Activated T-helper 2 cell treated with anti-CD3 and anti-CD28 coated beads, Interferon-gamma antibody, Interleukin-2, Interleukin-4, amounts not matched to agents 10 μg/mL and 5 μg/mL and 100 μg/mL, durations not matched to agents 14 hours and 24 hours and 36 hours (primary cell): ENCODE measurements around the gene BICDL2. TPM values are rescaled to one million over a fixed set of nuclear protein-coding genes. Genes with fewer than 3 reads are reported as not detected.
"Not testable (repeated sequence)": the region's sequence is repeated elsewhere in the genome, so short reads cannot be mapped to it uniquely, and the experiment has no call there.

Experiments used
- DNase-seq: peaks from one replicate; pipeline ENCODE4 v3.0.0; 2021; ENCODE audit warnings: low spot score
- H3K27ac Mint-ChIP-seq: one replicate; pipeline ENCODE4 v1.8.0; 2021; ENCODE audit warnings: mixed read lengths
- H3K27me3 Mint-ChIP-seq: one replicate; pipeline ENCODE4 v1.8.0; 2021; ENCODE audit warnings: low read depth, mixed read lengths
- H3K36me3 Mint-ChIP-seq: one replicate; pipeline ENCODE4 v1.8.0; 2021; ENCODE audit warnings: low read depth, mixed read lengths
- H3K4me1 Mint-ChIP-seq: one replicate; pipeline ENCODE4 v1.8.0; 2021; ENCODE audit warnings: low read depth, mixed read lengths
- H3K4me3 Mint-ChIP-seq: one replicate; pipeline ENCODE4 v1.8.0; 2021; ENCODE audit warnings: low read depth, mild to moderate bottlenecking, moderate library complexity, mixed read lengths
- H3K9me3 Mint-ChIP-seq: one replicate; pipeline ENCODE4 v1.8.0; 2021; ENCODE audit warnings: mixed read lengths
- intact Hi-C: fragments of 100-400 bp; cut with micrococcal nuclease; formaldehyde crosslinking; loops from one replicate; pipeline ENCODE4 v1.15.1; 2023
- total RNA-seq: library from RNA; stranded (reverse); gene quantifications from 2 replicates; pipeline ENCODE4 v1.2.3, GENCODE V29; 2022

The BICDL2 gene
- total RNA-seq, 1 donor from 2014 or later: 0.84 TPM

DNA sequence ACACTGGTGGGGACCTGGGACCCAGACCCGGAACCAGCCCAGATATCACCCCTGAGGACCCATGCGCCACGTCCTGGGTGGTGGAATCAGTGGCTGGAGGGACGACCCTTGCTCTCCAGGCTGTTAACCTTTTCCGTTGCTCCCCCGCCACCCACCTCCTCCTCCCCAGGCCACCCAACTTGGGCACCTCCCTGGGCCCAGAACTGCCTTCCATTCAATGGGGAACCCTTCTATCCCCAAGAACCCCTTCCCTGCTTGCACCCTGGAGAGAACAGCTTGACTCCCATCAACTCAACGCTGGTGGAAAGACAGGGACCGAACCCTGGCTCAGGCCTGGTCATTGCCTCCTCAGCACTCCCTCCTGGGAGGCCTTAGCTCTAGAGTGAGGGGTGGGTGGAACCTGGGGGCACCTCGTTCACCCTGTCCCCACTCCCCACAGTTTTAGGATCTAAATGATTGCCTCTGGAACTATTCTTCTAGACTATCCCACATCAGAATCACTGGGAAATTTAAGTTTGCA, 23.0 kb upstream of the BICDL2 start:
- H3K4me1 Mint-ChIP-seq: peaks cover 59% of the 10 kb centered on the region
- H3K27me3 Mint-ChIP-seq: no peaks in the 10 kb centered on the region
- H3K27ac Mint-ChIP-seq: peak overlapping the region; percentile 89
- H3K4me3 Mint-ChIP-seq: peak overlapping the region; percentile 85
- intact Hi-C loops: loop anchor here (1.0 to 10.0 kb wide), 5 partner anchors 15 to 445 kb away; partner anchors contain the start of gene CLUAP1
- no peaks in the 10 kb centered on the region for H3K9me3 Mint-ChIP-seq
- peaks cover 31% of the 10 kb centered on the region for H3K36me3 Mint-ChIP-seq
- DNase-seq: no peak

DNA sequence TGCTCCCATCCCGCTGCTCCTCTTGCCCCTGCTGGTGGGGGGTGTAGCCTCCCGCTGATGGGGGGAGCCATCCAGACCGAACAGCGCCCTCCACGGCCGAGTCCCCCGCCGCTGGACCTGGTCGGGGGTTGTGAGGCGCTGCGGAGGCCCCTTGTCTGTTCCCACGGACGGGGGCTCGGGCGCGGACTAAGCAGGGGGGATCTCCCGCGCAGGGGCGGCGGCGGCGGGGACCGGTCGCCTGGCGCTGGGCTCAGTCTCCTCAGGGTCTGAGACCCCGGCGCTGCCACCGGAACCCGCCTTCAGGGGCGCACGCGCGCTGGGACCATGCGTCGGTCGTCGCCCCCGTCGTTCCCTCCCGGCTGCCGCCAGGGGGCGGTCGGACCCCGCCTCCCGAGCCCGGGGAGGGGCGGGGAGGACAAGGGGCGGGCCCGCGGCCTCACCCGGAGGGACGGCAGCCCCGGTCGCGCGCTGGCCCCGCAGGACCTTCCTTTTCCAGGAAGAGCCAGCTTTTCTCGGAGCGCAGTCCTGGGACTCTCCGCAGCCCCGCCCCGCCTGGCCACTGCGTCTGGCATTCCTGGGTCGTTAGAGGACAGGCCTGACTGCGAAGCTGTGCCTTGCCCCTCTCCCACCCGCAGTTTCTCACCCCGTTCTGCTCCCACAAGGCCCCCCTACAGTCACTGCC, 22.4 kb upstream of the BICDL2 start:
- Mint-ChIP-seq H3K4me1 (peaks cover 60% of the 10 kb centered on the region), H3K27me3 (no peaks in the 10 kb centered on the region), H3K27ac (peak overlapping the region; percentile 89), H3K9me3 (no peaks in the 10 kb centered on the region), H3K4me3 (peak overlapping the region; percentile 86), H3K36me3 (peaks cover 37% of the 10 kb centered on the region)
- peak; percentile 86 for DNase-seq
- intact Hi-C loops: loop anchor here (1.0 to 10.0 kb wide), 5 partner anchors 16 to 446 kb away; partner anchors contain the start of gene CLUAP1

DNA sequence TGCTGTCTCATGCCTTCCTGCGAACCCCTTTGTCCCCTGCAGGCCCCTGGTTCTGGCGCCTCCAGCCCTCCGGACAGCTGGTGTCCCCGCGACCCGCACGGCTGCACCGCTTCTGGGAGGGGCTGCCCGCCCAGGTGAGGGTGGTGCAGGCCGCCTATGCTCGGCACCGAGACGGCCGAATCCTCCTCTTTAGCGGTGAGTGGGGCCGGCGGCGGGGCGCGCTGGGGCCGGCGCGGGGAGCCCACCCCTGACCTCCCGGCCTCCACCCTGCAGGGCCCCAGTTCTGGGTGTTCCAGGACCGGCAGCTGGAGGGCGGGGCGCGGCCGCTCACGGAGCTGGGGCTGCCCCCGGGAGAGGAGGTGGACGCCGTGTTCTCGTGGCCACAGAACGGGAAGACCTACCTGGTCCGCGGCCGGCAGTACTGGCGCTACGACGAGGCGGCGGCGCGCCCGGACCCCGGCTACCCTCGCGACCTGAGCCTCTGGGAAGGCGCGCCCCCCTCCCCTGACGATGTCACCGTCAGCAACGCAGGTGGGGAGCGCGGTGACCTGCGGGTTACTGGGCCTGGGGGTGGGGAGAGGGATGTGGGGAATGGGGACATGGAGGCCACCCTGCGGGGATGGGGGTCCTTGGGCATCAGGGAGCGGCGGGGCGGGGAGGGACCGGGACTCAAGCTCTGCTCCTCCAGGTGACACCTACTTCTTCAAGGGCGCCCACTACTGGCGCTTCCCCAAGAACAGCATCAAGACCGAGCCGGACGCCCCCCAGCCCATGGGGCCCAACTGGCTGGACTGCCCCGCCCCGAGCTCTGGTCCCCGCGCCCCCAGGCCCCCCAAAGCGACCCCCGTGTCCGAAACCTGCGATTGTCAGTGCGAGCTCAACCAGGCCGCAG, 21.6 kb upstream of the BICDL2 start:
- no peak for DNase-seq
- H3K9me3 Mint-ChIP-seq: no peaks in the 10 kb centered on the region
- peak overlapping the region; percentile 86 for H3K4me3 Mint-ChIP-seq
- H3K27me3 Mint-ChIP-seq: no peaks in the 10 kb centered on the region
- peak overlapping the region; percentile 80 for H3K27ac Mint-ChIP-seq
- peaks cover 40% of the 10 kb centered on the region for H3K36me3 Mint-ChIP-seq
- intact Hi-C loops: loop anchor here (1.0 to 10.0 kb wide), 5 partner anchors 16 to 446 kb away; partner anchors contain the start of gene CLUAP1
- peaks cover 60% of the 10 kb centered on the region for H3K4me1 Mint-ChIP-seq

DNA sequence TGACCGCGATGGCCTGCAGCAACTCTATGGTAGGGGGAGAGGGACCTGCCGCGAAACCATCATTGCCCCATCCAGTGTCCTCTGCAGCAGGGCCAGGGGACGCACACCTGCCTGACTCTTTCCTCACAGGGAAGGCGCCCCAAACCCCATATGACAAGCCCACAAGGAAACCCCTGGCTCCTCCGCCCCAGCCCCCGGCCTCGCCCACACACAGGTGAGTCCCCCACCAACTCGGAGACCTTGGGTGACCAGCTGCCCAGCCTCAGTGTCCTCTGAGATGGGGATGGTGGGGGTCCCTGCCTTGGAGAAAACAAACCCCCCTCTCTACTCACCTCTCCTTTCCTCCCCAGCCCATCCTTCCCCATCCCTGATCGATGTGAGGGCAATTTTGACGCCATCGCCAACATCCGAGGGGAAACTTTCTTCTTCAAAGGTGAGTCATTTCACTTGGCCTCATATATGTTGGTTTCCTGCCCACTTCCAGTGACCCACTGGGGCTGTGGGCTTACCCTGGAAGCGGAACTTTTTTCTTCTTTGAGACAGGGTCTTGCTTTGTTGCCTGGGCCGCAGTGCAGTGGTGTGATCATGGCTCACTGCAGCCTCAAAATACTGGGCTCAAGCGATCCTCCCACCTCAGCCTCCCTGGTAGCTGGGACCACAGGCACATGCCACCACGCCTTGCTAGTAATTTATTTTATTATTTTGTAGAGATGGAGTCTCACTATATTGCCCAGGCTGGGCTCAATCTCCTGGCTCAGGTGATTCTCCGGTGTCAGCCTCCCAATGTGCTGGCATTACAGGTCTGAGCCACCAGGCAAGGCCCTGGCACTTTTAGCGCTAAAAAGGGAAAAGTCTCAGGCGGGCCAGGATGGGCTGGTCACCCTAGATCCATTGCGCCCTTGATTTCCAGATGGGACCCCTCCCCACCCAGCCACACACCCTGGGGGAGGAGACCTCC, 20.7 kb upstream of the BICDL2 start:
- H3K36me3 Mint-ChIP-seq: peaks cover 42% of the 10 kb centered on the region
- DNase-seq: no peak

DNA sequence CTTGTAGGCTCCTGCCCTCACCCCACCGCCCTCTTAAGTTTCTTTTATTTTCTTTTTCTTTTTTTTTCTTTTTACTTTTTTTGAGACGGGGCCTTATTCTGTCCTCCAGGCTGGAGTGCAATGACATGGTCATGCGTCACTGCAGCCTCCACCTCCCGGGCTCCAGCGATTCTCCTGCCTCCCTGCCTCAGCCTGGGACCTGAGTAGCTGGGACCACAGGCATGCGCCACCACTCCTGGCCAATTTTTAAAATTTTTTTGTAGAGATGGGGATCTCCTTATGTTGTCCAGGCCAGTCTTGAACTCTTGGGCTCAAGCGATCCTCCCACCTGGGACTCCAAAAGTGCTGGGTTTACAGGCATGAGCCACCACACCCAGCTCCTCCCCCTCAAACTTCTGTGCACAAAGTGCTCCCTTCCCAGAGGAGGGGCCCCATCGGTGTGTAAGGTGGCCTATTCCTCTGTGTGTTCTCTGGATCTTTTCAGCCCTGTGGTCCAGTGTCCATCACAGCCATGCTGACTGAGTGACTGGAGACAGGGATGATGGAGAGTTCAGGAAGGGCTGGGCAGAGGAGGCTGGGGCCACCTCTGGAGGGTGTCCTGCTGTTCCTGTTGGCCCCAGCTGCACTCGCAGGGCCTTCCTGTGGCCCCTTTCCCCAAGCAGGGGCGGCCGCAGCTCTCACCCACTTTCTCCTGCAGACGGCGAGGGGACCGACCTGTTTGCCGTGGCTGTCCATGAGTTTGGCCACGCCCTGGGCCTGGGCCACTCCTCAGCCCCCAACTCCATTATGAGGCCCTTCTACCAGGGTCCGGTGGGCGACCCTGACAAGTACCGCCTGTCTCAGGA, 19.8 kb upstream of the BICDL2 start:
- peaks cover 48% of the 10 kb centered on the region for H3K36me3 Mint-ChIP-seq
- intact Hi-C loops: loop anchor here (5.0 to 10.0 kb wide), 2 partner anchors 96 to 448 kb away; partner anchors contain the start of gene CLUAP1
- H3K27me3 Mint-ChIP-seq: no peaks in the 10 kb centered on the region
- peak overlapping the region; percentile 71 for H3K4me3 Mint-ChIP-seq
- no peaks in the 10 kb centered on the region for H3K9me3 Mint-ChIP-seq
- peak overlapping the region; percentile 87 for H3K27ac Mint-ChIP-seq
- peaks cover 58% of the 10 kb centered on the region for H3K4me1 Mint-ChIP-seq
- DNase-seq: no peak

More for the DNA sequence above, 20.7 kb upstream of the BICDL2 start:
- intact Hi-C loops: loop anchor here (2.0 to 10.0 kb wide), 4 partner anchors 17 to 447 kb away; partner anchors contain the start of gene CLUAP1
- peaks cover 54% of the 10 kb centered on the region for H3K4me1 Mint-ChIP-seq
- peak overlapping the region; percentile 71 for H3K4me3 Mint-ChIP-seq
- no peaks in the 10 kb centered on the region for H3K9me3 Mint-ChIP-seq
- H3K27me3 Mint-ChIP-seq: no peaks in the 10 kb centered on the region
- H3K27ac Mint-ChIP-seq: peak overlapping the region; percentile 87

DNA sequence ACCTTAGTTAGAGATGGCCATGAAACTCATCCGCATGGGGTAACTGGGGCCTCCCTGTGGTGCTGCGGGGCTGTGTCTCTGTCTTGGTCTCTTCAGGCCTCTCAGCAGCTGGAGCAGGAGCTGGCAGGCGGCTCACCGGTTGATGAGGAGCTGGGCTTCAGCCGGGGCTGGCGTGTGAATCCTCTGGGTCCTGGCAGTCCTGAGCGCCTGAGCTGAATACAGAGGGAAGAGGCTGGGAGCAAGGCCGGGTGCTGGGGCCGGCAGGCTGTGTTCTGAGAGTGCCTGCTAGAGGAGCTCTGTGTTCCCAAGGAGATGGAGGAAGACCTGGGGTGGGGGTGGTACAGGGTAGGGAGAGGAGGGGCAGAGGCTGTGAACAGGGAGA, 19.0 kb upstream of the BICDL2 start:
- H3K27me3 Mint-ChIP-seq, H3K9me3 Mint-ChIP-seq, DNase-seq: not testable (repeated sequence)
- H3K27ac Mint-ChIP-seq: peak overlapping the region; percentile 68
- peaks cover 55% of the 10 kb centered on the region for H3K36me3 Mint-ChIP-seq
- intact Hi-C loops: loop anchor here (5.0 to 10.0 kb wide), 2 partner anchors 97 to 449 kb away; partner anchors contain the start of gene CLUAP1
- peaks cover 66% of the 10 kb centered on the region for H3K4me1 Mint-ChIP-seq
- H3K4me3 Mint-ChIP-seq: peak overlapping the region; percentile 63

DNA sequence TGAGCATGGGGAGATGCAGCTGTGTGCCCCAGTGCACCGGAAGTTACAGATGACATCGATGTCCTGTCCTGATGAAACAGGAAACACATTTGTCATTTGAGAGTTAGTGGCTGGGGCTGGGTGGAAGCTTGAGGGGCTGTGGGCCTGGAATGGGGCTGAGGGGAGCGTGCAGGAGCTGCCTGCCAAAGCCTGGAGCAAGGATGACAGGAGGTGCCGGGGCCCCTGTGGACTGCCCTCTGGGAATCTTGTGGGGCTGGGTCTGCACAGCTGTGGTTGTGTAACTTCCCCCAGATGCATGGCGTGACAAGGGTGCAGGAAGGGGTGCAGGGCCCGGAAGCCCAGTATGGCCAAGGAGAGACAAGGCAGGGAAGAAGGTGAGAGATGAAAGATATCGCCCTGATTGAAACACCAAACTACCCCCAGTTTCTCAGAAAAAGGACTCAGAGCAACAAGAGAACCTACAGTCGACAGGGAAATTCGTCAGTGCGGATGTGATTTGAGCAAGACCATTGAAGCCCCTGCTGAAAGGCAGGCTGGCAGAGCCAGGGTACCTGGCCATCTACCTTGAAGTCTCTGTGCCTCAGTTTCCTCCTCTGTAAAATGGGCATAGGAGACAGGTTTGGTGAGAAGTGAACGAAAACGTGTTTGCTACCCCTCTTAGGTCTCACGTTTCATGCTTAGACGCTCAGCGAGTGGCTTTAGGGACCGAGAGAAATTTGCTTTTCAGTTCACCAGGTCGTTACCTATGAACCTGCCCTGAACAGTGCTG, 18.4 kb upstream of the BICDL2 start:
- H3K36me3 Mint-ChIP-seq: peaks cover 55% of the 10 kb centered on the region
- H3K9me3 Mint-ChIP-seq: no peaks in the 10 kb centered on the region
- peak; percentile 55 for DNase-seq
- intact Hi-C loops: loop anchor here (5.0 to 10.0 kb wide), 2 partner anchors 97 to 450 kb away; partner anchors contain the start of gene CLUAP1
- no peaks in the 10 kb centered on the region for H3K27me3 Mint-ChIP-seq
- peak overlapping the region; percentile 63 for H3K4me3 Mint-ChIP-seq
- peak overlapping the region; percentile 68 for H3K27ac Mint-ChIP-seq
- H3K4me1 Mint-ChIP-seq: peaks cover 66% of the 10 kb centered on the region

DNA sequence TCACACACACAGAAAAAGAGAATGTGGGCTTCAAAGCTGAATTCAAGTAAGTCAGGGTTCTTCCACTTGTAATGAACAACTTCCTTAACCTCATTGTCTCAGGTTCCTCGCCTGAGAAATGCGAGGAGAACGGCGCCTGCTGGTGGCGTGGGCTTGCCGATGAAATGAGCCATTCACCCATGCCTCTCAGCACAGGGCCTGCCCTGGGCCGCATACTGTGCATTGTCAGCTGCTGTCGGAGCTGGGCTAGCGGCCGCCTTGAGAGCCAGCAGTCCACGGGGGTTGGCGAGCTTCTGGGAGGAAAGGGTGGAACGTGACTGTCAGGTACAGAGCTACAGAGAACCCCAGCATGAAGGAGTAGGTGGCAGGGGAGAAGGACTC, 16.6 kb upstream of the BICDL2 start:
- not testable (repeated sequence) for DNase-seq, H3K9me3 Mint-ChIP-seq, H3K27me3 Mint-ChIP-seq, H3K4me3 Mint-ChIP-seq, H3K27ac Mint-ChIP-seq
- H3K4me1 Mint-ChIP-seq: peaks cover 72% of the 10 kb centered on the region
- intact Hi-C loops: loop anchor here (10.0 kb wide), 1 partner anchor 451 kb away; the partner anchor contains the start of gene CLUAP1
- peaks cover 50% of the 10 kb centered on the region for H3K36me3 Mint-ChIP-seq

DNA sequence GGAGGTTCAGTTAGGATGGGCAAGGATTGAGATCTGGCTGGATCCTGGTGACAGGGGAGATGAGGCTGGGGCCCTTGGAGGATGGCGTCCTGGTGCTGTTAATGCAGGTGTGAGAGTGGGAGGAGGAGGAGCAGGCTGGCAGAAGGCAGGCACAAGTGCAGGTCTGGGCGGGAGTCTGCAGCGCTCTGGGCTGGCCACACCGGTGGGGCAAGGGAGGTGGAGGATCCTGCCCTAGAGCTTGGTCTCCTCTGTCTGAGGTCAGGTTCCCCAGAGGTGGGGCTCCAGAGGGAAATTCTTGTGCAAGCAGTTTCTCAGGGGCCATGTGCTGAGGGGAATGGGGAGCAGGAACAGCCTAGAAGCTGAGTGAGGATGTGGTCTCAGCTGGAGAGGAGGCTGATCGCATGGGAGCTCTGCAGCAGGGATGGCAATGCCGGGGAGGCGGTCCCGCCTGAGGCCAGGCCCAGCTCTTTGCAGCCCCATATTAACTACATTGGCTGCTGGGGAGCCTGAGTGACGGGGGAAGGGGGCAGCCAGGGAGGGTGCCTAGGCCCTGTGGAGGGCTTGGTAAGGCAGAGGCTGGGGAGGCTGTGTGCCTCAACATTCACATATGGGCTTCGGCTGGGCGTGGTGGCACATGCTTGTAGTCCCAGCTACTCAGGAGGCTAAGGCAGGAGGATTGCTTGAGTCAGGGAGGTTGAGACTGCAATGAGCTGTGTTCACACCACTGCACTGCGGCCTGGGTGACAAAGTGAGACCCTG, 16.0 kb upstream of the BICDL2 start:
- not testable (repeated sequence) for DNase-seq, H3K27ac Mint-ChIP-seq, H3K4me3 Mint-ChIP-seq, H3K27me3 Mint-ChIP-seq, H3K9me3 Mint-ChIP-seq
- Mint-ChIP-seq H3K36me3 (peaks cover 50% of the 10 kb centered on the region), H3K4me1 (peaks cover 76% of the 10 kb centered on the region)
- intact Hi-C loops: loop anchor here (10.0 kb wide), 1 partner anchor 452 kb away; the partner anchor contains the start of gene CLUAP1

DNA sequence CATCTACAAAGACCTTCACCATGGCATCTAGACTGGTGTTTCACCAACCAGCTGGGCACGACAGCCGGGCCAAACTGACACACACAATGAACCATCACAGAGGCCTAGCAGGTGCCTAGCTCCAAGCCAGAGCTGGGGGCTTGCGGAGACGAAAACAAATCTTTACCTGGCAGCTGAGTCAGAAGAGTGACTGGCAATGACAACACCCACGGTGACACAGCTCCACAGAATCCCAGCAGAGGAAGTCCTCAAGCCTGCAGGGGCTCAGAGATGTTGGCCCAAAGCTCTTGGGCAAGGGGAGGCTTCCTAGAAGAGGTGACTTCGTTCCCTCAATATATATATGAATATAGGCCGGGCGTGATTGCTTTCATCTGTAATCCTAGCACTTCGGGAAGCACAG, 14.8 kb upstream of the BICDL2 start:
- Mint-ChIP-seq H3K27me3 (peaks cover 2% of the 10 kb centered on the region), H3K36me3 (peaks cover 39% of the 10 kb centered on the region), H3K4me3 (peak overlapping the region; percentile 17), H3K4me1 (peaks cover 64% of the 10 kb centered on the region), H3K9me3 (no peaks in the 10 kb centered on the region), H3K27ac (peak overlapping the region; percentile 50)
- DNase-seq: no peak
- intact Hi-C loops: loop anchor here (10.0 kb wide), 1 partner anchor 453 kb away; the partner anchor contains the start of gene CLUAP1
